Lung (tissue), 12 donors: Measurements from ENCODE around the gene DLG2. TPM values are rescaled to one million over a fixed set of nuclear protein-coding genes. Genes with fewer than 3 reads are reported as not detected.

Source experiments
- ATAC-seq: fragments of 200-7000 bp; cut with Tn5 transposase; one replicate; pipeline ENCODE4 v1.9.1; 2020; ENCODE audit warnings: moderate number of reproducible peaks; ENCODE audit not compliant: insufficient read depth, low FRiP score
- DNase-seq, 3 donors: peaks; one replicate each; pipeline ENCODE4 v3.0.0-alpha.2; 2013 to 2017
- H3K27ac ChIP-seq, 2 donors: one replicate each; pipeline ENCODE4 v1.5.1; 2013; ENCODE audit warnings: mild to moderate bottlenecking in 2 of 2, moderate library complexity in 2 of 2, control low read depth in 1 of 2, inconsistent platforms in 1 of 2, low read depth in 1 of 2, low read length in 1 of 2
- H3K27me3 ChIP-seq, 3 donors: one replicate each; pipeline ENCODE4 v1.5.1; 2013; ENCODE audit warnings: low read length in 2 of 3; ENCODE audit not compliant: control insufficient read depth in 3 of 3, insufficient read depth in 3 of 3
- H3K36me3 ChIP-seq, 4 donors: one replicate each; pipeline ENCODE4 v1.5.1; 2013; ENCODE audit warnings: low read length in 4 of 4, mild to moderate bottlenecking in 1 of 4, moderate library complexity in 1 of 4; ENCODE audit not compliant: control insufficient read depth in 4 of 4, insufficient read depth in 4 of 4
- H3K4me1 ChIP-seq, 5 donors: one replicate each; pipeline ENCODE4 v1.5.1; 2013; ENCODE audit warnings: low read length in 5 of 5, mild to moderate bottlenecking in 2 of 5, moderate library complexity in 1 of 5; ENCODE audit not compliant: control insufficient read depth in 5 of 5, insufficient read depth in 5 of 5
- H3K4me3 ChIP-seq: one replicate; pipeline ENCODE4 v1.5.1; 2013; ENCODE audit warnings: mild to moderate bottlenecking, control low read depth, moderate library complexity
- H3K9ac ChIP-seq, 2 donors: one replicate each; pipeline ENCODE4 v1.5.1; 2013; ENCODE audit warnings: low read length in 2 of 2, control low read depth in 1 of 2; ENCODE audit not compliant: insufficient read depth in 1 of 2
- H3K9me3 ChIP-seq, 4 donors: one replicate each; pipeline ENCODE4 v1.5.1; 2013; ENCODE audit warnings: low read length in 3 of 4, mild to moderate bottlenecking in 1 of 4, moderate library complexity in 1 of 4; ENCODE audit not compliant: control insufficient read depth in 4 of 4, insufficient read depth in 3 of 4
- WGBS, 2 donors: extraction: QIAGEN DNeasy Blood & Tissue Kit; methylation state at CpG; one replicate each; pipeline ENCODE4 v1.1.7; 2013; 5-methylcytosine and 5-hydroxymethylcytosine counted together
- polyA plus RNA-seq, 2 donors: library from polyadenylated mRNA; stranded (reverse); fragments of 200-250 nt; gene quantifications; one replicate each; pipeline ENCODE4 v1.2.1, GENCODE V29; 2013
- total RNA-seq, 2 donors: library from RNA; depleted of rRNA in 1 of 2; stranded (reverse); fragments of >200 nt in 1 of 2; gene quantifications; one replicate each; pipeline ENCODE4 v1.2.1, GENCODE V29; 2014 to 2021
- TF ChIP-seq, protein P1 (sequence below): IDR thresholded peaks from 2 replicates; pipeline ENCODE4 v1.5.1; 2012; ENCODE audit warnings: mild to moderate bottlenecking; ENCODE audit errors: control extremely low read depth, extremely low read depth
- donor health status: control.
- donor health status: control.
- donor health status: Bipolar disorder and iron deficiency.
- donor health status: healthy.
- donor health status: DM: yes; HTN: yes; CAD: no.

The DLG2 gene
- total and polyA plus RNA-seq, 4 donors, result 0.32 to 24.1 (median 5.4) TPM

DNA sequence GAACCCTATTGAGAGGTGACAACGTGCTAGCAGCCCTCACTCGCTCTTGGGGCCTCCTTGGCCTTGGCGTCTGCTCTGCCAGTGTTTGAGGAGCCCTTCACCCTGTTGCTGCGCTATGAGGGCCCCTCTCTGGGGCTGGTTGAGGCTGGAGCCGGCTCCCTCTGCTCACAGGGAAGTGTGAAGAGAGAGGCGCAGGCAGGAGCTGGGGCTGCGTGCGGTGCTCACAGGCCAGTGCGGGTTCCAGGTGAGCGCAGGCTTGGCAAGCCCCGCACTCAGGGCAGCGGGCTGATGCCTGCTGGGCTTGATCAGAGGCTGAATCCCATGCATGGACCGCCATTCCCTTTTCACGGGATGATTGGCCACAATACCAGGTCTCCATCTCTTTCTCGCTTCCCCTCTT, 90.7 kb downstream of the DLG2 start:
- Histone ChIP-seq H3K27me3 (no peaks in the 10 kb centered on the region), H3K4me3 (no peak overlapping the region), H3K36me3 (peaks cover 0 to 6% (median 0%) of the 10 kb centered on the region in 4 donors), H3K9me3 (peaks cover 0 to 10% (median 2%) of the 10 kb centered on the region in 4 donors), H3K4me1 (peaks cover 0 to 2% (median 0%) of the 10 kb centered on the region in 5 donors), H3K9ac (no peak overlapping the region), H3K27ac (no peak overlapping the region)
- ATAC-seq (no peak), DNase-seq (no peak)
- TF ChIP-seq, protein P1, sequence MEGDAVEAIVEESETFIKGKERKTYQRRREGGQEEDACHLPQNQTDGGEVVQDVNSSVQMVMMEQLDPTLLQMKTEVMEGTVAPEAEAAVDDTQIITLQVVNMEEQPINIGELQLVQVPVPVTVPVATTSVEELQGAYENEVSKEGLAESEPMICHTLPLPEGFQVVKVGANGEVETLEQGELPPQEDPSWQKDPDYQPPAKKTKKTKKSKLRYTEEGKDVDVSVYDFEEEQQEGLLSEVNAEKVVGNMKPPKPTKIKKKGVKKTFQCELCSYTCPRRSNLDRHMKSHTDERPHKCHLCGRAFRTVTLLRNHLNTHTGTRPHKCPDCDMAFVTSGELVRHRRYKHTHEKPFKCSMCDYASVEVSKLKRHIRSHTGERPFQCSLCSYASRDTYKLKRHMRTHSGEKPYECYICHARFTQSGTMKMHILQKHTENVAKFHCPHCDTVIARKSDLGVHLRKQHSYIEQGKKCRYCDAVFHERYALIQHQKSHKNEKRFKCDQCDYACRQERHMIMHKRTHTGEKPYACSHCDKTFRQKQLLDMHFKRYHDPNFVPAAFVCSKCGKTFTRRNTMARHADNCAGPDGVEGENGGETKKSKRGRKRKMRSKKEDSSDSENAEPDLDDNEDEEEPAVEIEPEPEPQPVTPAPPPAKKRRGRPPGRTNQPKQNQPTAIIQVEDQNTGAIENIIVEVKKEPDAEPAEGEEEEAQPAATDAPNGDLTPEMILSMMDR, result no peak
- 94 to 97% methylated on average over 15 of the region's 15 CpGs for WGBS, 2 donors

GRCh38 chr11:85534806-85535205, 92.3 kb downstream of the DLG2 start:
- no peaks in the 10 kb centered on the region for H3K27me3 ChIP-seq
- ATAC-seq, result no peak
- H3K27ac ChIP-seq, result no peak overlapping the region
- TF ChIP-seq, protein P1, result no peak
- 94 to 95% methylated on average over 3 of the region's 3 CpGs for WGBS, 2 donors
- H3K9ac ChIP-seq, result no peak overlapping the region
- DNase-seq, result no peak
- no peak overlapping the region for H3K4me3 ChIP-seq
- H3K9me3 ChIP-seq, result peaks cover 0 to 10% (median 2%) of the 10 kb centered on the region in 4 donors
- peaks cover 0 to 10% (median 0%) of the 10 kb centered on the region in 5 donors for H3K4me1 ChIP-seq
- H3K36me3 ChIP-seq, result peaks cover 0 to 6% (median 0%) of the 10 kb centered on the region in 4 donors

GRCh38 chr11:85531191-85531897, 95.8 kb downstream of the DLG2 start:
- ATAC-seq, result no peak
- H3K4me3 ChIP-seq, result no peak overlapping the region
- 45 to 61% methylated on average over 5 of the region's 5 CpGs for WGBS, 2 donors
- peak in 2 of 3 donors; percentile 18 to 32 for DNase-seq
- peaks cover 0 to 6% (median 0%) of the 10 kb centered on the region in 4 donors for H3K36me3 ChIP-seq
- H3K4me1 ChIP-seq, result peaks cover 0 to 10% (median 0%) of the 10 kb centered on the region in 5 donors
- H3K27ac ChIP-seq, result no peak overlapping the region
- peaks cover 0 to 5% (median under 1%) of the 10 kb centered on the region in 4 donors for H3K9me3 ChIP-seq
- TF ChIP-seq, protein P1, result no peak
- no peak overlapping the region for H3K9ac ChIP-seq
- no peaks in the 10 kb centered on the region for H3K27me3 ChIP-seq
